ENCODE results near the gene PANK4. TPM values are rescaled to one million over a fixed set of nuclear protein-coding genes. Genes with fewer than 3 reads are reported as not detected.
A peak's percentile ranks its signal among the peaks of the same experiment; 100 is the strongest.

PANK4 gene
- polyA plus RNA-seq, 1 donor from 2014 or later = 19.4 TPM

GRCh38 chr1:2472109-2472508 lies 54.3 kb downstream of the PANK4 start:
- H3K4me3 Mint-ChIP-seq = no peak overlapping the region
- peaks cover 0 to 8% (median 4%) of the 10 kb centered on the region in 3 donors for H3K4me1 Mint-ChIP-seq
- H3K27ac Mint-ChIP-seq = no peak overlapping the region
- no peaks in the 10 kb centered on the region for H3K9me3 Mint-ChIP-seq
- peaks cover 8% of the 10 kb centered on the region for H3K27me3 Mint-ChIP-seq
- H3K36me3 Mint-ChIP-seq = no peaks in the 10 kb centered on the region

GRCh38 chr1:2471587-2472001 lies 54.8 kb downstream of the PANK4 start:
- H3K4me1 Mint-ChIP-seq = peaks cover 0 to 8% (median 4%) of the 10 kb centered on the region in 3 donors
- H3K27me3 Mint-ChIP-seq = peaks cover 8% of the 10 kb centered on the region
- H3K4me3 Mint-ChIP-seq = no peak overlapping the region
- no peak overlapping the region for H3K27ac Mint-ChIP-seq
- H3K36me3 Mint-ChIP-seq = no peaks in the 10 kb centered on the region
- H3K9me3 Mint-ChIP-seq = no peaks in the 10 kb centered on the region

- no peaks in the 10 kb centered on the region for H3K36me3 Mint-ChIP-seq
- H3K27ac Mint-ChIP-seq = no peak overlapping the region
- peak overlapping the region in 1 of 4 donors; percentile 87 for H3K4me3 Mint-ChIP-seq
- H3K4me1 Mint-ChIP-seq = peaks cover 0 to 8% (median 4%) of the 10 kb centered on the region in 3 donors
- H3K9me3 Mint-ChIP-seq = no peaks in the 10 kb centered on the region
- H3K27me3 Mint-ChIP-seq = peaks cover 8% of the 10 kb centered on the region
Observed at GRCh38 chr1:2471159-2471471, 55.3 kb downstream of the PANK4 start.

- no peaks in the 10 kb centered on the region for H3K9me3 Mint-ChIP-seq
- peaks cover 0 to 8% (median 4%) of the 10 kb centered on the region in 3 donors for H3K4me1 Mint-ChIP-seq
- no peak overlapping the region for H3K27ac Mint-ChIP-seq
- H3K36me3 Mint-ChIP-seq = no peaks in the 10 kb centered on the region
- H3K27me3 Mint-ChIP-seq = peaks cover 8% of the 10 kb centered on the region
- peak overlapping the region in 2 of 4 donors; percentile 72 to 87 for H3K4me3 Mint-ChIP-seq
Observed at GRCh38 chr1:2470290-2471158, 55.9 kb downstream of the PANK4 start.

- H3K4me3 Mint-ChIP-seq = no peak overlapping the region
- H3K36me3 Mint-ChIP-seq = no peaks in the 10 kb centered on the region
- no peak overlapping the region for H3K27ac Mint-ChIP-seq
Observed at GRCh38 chr1:2469103-2469940, 57.1 kb downstream of the PANK4 start.

GRCh38 chr1:2468540-2468939 lies 57.9 kb downstream of the PANK4 start:
- no peaks in the 10 kb centered on the region for H3K9me3 Mint-ChIP-seq
- no peak overlapping the region for H3K4me3 Mint-ChIP-seq
- no peak overlapping the region for H3K27ac Mint-ChIP-seq
- peaks cover 0 to 13% (median 4%) of the 10 kb centered on the region in 3 donors for H3K4me1 Mint-ChIP-seq
- no peaks in the 10 kb centered on the region for H3K36me3 Mint-ChIP-seq
- H3K27me3 Mint-ChIP-seq = peaks cover 11% of the 10 kb centered on the region

More at GRCh38 chr1:2469103-2469940, 57.1 kb downstream of the PANK4 start:
- Mint-ChIP-seq H3K27me3 (peaks cover 9% of the 10 kb centered on the region), H3K9me3 (no peaks in the 10 kb centered on the region), H3K4me1 (peaks cover 0 to 12% (median 4%) of the 10 kb centered on the region in 3 donors)

GRCh38 chr1:2468041-2468472 lies 58.3 kb downstream of the PANK4 start:
- Mint-ChIP-seq H3K27me3 (peaks cover 12% of the 10 kb centered on the region), H3K36me3 (no peaks in the 10 kb centered on the region), H3K4me3 (no peak overlapping the region), H3K4me1 (peaks cover 0 to 13% (median 4%) of the 10 kb centered on the region in 3 donors), H3K9me3 (no peaks in the 10 kb centered on the region), H3K27ac (no peak overlapping the region)

GRCh38 chr1:2466958-2467554 lies 59.3 kb downstream of the PANK4 start:
- Mint-ChIP-seq H3K9me3 (no peaks in the 10 kb centered on the region), H3K27ac (no peak overlapping the region), H3K4me1 (peaks cover 0 to 13% (median 4%) of the 10 kb centered on the region in 3 donors), H3K36me3 (no peaks in the 10 kb centered on the region), H3K4me3 (no peak overlapping the region), H3K27me3 (peaks cover 14% of the 10 kb centered on the region)

GRCh38 chr1:2466270-2466665 lies 60.1 kb downstream of the PANK4 start:
- Mint-ChIP-seq H3K4me3 (no peak overlapping the region), H3K27ac (no peak overlapping the region), H3K36me3 (no peaks in the 10 kb centered on the region), H3K9me3 (no peaks in the 10 kb centered on the region), H3K4me1 (peaks cover 0 to 13% (median 4%) of the 10 kb centered on the region in 3 donors), H3K27me3 (peaks cover 16% of the 10 kb centered on the region)

GRCh38 chr1:2465371-2466269 lies 60.8 kb downstream of the PANK4 start:
- H3K36me3 Mint-ChIP-seq = no peaks in the 10 kb centered on the region
- no peak overlapping the region for H3K27ac Mint-ChIP-seq
- H3K4me3 Mint-ChIP-seq = no peak overlapping the region
- no peaks in the 10 kb centered on the region for H3K9me3 Mint-ChIP-seq
- peaks cover 13% of the 10 kb centered on the region for H3K27me3 Mint-ChIP-seq
- peaks cover 0 to 12% (median 0%) of the 10 kb centered on the region in 3 donors for H3K4me1 Mint-ChIP-seq

- no peaks in the 10 kb centered on the region for H3K36me3 Mint-ChIP-seq
- H3K27me3 Mint-ChIP-seq = peaks cover 11% of the 10 kb centered on the region
- H3K27ac Mint-ChIP-seq = no peak overlapping the region
- peaks cover 0 to 5% (median 0%) of the 10 kb centered on the region in 3 donors for H3K4me1 Mint-ChIP-seq
- H3K9me3 Mint-ChIP-seq = no peaks in the 10 kb centered on the region
- no peak overlapping the region for H3K4me3 Mint-ChIP-seq
Observed at GRCh38 chr1:2463396-2463795, 63.0 kb downstream of the PANK4 start.

- no peaks in the 10 kb centered on the region for H3K9me3 Mint-ChIP-seq
- H3K4me1 Mint-ChIP-seq = peaks cover 0 to 5% (median 0%) of the 10 kb centered on the region in 3 donors
- no peaks in the 10 kb centered on the region for H3K36me3 Mint-ChIP-seq
- no peak overlapping the region for H3K4me3 Mint-ChIP-seq
- peaks cover 10% of the 10 kb centered on the region for H3K27me3 Mint-ChIP-seq
- no peak overlapping the region for H3K27ac Mint-ChIP-seq
Observed at GRCh38 chr1:2462819-2463218, 63.6 kb downstream of the PANK4 start.

- H3K4me1 Mint-ChIP-seq = peaks cover 0 to 5% (median 0%) of the 10 kb centered on the region in 3 donors
- no peak overlapping the region for H3K4me3 Mint-ChIP-seq
- no peaks in the 10 kb centered on the region for H3K36me3 Mint-ChIP-seq
- peaks cover 10% of the 10 kb centered on the region for H3K27me3 Mint-ChIP-seq
- H3K27ac Mint-ChIP-seq = no peak overlapping the region
- H3K9me3 Mint-ChIP-seq = no peaks in the 10 kb centered on the region
Observed at GRCh38 chr1:2460996-2461751, 65.2 kb downstream of the PANK4 start.
